Measurements from ENCODE around the gene AARS2.

GRCh38 chr6:44305200-44305725, 7.9 kb downstream of the AARS2 start:
- TF ChIP-seq CTCF (conservative IDR thresholded peaks at IDR 0.05) (no peak), ZFX (IDR thresholded peaks at IDR 0.05) (no peak)
